CMK (cell line): ENCODE measurements around the gene CLRN3.

Source experiments
- DNase-seq: peaks from one replicate; pipeline ENCODE4 v3.0.0-alpha.2; 2010; ENCODE audit warnings: low read depth

Gene CLRN3

DNA sequence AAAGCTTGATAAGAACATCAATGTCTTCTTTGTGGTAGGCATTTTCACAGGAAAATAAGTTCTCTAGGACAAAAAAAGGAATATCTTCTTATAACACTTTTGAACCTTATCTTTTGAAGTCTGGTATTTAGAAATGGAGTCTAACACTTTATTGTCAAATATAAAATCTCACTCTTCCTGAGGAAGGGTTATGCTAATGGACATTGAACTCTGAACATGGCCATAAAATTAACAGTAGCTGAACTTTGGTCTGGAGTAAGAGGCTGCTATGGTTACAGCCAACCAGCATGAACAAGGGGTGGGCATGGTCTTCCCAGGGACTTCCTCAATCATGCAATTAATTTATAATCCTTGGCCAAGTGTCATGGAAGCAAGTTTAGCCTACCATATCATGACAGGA lies at the start of gene CLRN3:
TSS of gene CLRN3 (minus strand) at position 199 of the 400 bp plus-strand sequence. CDS start at position 42, 157 bp downstream.
- no peak for DNase-seq

GRCh38 chr10:127940866-127941640 lies 48.3 kb upstream of the CLRN3 start:
- DNase-seq = no peak

DNA sequence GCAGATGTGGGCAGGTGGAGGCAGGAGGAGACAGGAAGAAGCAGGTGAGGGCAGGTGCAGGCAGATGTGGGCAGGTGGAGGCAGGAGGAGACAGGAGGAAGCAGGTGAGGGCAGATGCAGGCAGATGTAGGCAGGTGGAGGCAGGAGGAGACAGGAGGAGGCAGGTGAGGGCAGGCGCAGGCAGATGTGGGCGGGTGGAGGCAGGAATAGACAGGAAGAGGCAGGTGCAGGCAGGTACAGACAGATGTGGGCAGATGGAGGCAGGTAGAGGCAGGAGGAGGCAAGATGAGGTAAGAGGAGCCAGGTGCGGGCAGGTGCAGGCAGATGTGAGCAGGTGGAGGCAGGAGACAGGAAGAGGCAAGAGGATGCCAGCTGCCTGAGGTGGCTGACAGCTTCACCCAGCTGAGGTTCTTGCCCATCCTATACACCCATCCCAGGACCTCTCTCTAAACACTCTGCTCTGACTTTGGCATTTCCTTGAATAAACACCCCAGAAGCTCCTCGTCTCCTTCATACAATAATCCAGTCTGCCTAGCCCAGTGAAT lies 47.1 kb upstream of the CLRN3 start:
- DNase-seq = no peak

- DNase-seq = no peak
Observed at GRCh38 chr10:127937915-127938463, 45.2 kb upstream of the CLRN3 start.

- DNase-seq = no peak
Observed at GRCh38 chr10:127937069-127937468, 44.3 kb upstream of the CLRN3 start.

DNA sequence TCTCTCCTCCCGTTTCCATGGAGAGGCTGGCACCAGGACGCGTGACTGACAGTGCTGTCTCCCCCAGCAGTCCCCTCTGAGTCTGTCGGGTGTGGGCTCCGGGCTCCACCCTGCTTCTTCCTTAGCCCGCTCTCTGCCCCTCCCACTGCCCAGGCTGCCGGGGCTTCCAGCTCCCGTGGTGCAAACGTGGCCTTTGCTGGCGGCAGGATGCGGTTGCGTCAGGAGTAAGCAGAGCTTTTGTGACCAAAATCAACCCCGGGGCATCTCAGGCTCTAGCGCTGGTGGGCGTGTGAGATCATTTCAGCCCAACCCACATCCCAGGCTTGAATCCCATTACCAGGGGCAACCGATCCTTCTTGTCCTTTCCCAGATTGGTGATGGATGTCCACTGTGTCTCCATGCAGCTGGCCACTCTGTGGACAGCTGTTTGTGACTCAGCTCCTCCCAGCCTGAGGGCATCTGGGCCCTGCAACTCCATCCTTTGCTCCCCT lies 42.4 kb upstream of the CLRN3 start:
- no peak for DNase-seq

DNA sequence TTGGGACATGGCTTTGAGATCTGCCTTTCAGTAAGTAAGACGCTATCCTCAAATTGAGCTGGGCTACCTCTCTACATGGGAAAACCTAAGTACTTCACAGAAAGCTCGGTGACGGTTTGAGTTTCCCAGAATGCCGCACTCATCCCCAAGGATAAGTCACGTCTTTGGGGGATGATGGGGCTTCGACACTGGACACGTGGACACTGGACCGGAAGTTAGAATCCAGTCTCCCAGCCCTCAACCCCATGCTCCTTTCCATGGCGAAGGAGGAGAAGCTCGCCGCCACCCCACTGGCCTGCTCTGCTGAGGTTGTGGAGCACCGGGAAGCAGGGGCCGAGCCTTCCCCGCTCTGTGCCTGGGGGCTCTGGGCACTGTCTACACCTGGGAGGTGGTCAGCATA lies 41.6 kb upstream of the CLRN3 start:
- DNase-seq = no peak

DNA sequence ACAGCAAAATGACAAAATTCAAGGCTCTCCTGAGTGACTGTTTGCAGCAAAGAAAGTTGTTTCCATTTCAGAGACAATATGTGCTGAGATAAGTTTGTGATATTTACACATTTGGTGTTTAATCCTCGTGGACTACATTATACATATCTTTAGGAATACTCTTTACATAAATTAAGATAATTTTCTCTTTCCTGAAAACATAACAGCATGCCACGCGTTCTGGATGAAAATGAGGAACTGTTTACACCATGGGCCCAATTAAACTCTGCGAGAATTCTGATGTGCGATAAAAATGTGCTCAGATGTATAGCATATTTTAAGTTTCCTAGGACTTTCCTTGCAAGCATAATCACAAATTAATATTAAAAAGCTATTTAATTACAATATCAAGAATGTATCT lies 40.5 kb upstream of the CLRN3 start:
- DNase-seq = no peak

- no peak for DNase-seq
Observed at GRCh38 chr10:127932521-127933270, 40.0 kb upstream of the CLRN3 start.

DNA sequence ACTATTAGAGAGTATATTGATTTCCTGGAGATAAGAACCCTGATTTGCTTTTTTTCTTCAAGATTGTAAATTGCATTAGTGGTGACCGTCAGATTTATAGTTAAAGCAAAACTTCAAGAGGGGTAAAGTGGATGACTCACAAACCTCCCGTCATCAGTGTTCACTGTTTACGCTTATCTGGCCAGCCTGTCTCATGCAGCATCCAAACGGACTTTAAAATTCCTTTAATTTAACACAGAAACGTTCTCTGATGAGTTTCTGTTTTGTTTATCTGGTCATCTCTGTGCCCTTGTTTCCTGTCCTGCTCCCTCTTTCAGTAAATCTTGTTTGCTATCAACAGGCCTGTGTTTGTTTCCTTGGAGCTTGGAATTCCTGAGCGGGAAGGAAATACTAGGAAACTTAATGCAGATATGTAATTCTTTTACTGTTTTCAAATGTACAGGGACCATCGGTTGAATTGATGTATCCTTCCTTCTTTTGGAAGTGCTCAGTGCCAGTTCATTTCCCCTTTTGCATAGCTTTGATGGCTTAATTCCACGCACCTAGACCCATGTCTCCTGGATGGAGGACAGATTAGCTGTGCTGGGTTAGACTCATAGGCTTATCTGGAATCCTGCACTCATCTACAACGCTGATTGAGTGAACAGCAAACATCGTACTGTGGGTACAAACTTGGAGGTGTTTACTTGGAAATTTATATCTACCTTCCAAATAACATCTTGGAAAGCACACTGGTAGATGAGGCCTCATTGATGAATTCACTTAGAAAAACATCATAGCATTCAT lies 35.5 kb upstream of the CLRN3 start:
- DNase-seq = no peak

- no peak for DNase-seq
Observed at GRCh38 chr10:127926455-127926854, 33.7 kb upstream of the CLRN3 start.

GRCh38 chr10:127925471-127926207 lies 32.9 kb upstream of the CLRN3 start:
- DNase-seq = no peak

DNA sequence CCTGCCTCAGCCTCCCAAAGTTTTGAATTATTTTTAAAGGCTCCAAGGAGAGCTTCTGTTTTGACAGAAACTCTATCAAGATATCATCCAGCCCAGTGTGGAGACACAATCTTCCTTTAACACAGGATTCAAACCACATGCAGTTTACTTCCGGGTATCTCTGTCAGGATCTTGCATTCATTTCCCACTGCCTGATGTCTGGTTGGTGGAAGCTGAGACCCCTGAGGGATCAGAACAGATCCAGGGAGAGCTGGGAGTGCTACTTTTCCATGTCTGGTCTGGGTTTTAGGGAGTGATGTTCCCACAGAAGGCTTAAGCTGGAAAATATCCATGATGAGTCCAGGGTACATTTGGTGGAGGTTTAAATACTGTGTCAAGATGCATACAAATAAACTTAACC lies 30.9 kb upstream of the CLRN3 start:
- DNase-seq = no peak

GRCh38 chr10:127922675-127923366 lies 30.1 kb upstream of the CLRN3 start:
- no peak for DNase-seq

DNA sequence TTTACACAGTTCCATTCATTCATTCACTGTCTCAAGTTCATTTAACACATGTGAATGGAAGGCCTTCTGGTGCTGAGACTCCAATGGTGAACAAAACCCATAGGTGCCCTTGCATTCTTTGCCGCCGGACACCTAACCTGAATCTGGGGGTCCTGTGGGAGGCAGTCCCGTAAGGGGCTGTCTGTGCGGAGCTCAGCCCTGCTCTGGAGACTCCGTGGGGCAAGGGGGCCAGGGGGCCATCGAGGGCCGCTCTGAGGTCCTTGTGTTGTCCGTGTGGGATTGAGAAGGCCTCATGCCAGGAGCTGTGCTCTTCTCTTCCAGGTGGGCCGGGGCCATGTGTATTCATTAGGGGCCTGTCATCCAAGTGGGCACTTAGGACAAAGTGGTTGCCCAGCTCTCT lies 29.5 kb upstream of the CLRN3 start:
- DNase-seq = no peak

DNA sequence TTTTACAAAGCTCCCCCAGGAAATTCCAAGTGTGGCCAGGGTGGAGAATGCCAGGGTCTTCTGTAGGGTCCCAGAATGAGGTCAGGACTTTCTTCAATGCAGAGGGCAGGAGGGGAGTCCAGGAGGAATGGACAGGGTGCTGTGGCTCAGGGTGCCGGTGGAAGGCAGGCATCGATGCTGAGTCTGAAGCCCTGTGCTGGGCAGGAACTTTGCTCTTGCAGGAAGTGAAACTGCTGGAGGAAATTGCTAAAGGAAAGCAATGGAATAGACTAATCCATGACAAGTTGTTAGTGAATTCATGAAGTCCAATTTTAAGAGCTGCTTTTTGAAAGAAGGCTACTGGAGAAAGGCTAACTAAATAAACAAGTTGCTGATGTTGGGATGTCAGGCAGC lies 29.0 kb upstream of the CLRN3 start:
- DNase-seq = no peak

DNA sequence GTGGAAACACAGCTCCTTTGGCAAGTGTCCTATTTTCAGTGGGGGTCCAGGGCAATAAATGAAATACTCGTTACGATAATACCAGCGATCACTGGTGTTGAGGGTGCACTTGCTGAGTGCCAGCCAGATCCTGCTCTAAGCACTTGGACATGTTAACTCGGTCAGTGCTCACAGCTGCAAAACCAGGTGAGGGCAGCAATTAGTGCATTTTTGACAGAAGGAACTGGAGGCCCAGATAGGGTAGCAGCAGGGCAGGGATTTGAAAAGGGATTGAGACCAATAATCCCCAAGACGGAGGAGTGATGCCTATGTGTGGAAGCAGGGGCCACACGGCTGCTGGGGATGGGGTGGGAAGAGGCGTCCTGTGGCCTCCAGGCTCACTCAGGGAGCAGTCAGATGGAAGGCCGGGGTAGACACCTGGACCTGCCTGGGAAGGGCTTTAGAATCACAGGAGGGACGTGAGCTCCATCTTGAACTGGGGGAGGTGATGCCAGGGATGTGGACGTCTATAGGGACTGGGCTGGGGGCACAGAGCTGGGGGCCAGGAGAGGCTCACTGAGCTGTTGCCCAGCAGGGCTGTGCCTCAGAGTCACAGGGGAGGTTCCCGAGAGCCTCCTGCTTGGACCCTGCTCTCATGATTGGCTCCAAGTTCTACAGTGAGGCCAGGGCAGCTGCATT lies 28.5 kb upstream of the CLRN3 start:
- DNase-seq = no peak

DNA sequence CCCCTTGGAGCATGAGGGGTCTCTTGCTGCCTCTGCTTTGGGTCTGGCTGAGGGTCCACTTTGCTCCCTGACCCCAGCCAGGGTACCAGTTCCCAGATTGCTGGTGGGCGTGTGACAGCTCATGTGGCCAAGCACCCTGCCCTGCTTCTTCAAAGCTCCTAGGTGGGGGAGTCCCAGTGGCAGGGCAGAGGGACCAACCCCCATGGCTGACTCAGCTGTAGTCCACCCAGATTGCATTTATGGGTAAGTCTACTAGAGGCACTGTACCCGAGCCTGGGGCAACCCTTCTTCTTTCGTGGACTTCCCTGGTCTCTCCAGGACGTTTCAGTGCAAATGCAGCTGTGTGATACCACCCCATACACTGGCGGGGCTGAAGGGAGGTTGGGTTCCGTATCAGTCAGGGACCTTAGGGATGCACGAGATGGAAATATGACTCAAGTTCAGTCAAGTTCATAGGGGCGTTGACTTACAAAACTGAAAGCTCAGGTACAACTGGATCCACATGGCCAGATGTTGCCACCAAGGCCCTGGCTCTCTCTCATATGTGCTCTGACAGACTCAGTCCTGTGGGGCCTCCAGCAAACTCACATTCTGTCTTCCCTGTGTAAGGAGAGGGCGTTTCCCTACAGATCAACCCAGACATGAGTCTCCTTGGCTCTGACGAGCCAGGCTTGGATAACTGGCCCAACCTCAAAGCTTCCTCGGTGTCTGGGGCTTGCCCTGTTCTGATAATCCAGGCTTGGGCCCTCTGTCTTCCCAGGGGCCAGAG lies 27.7 kb upstream of the CLRN3 start:
- no peak for DNase-seq
